SKM-1 (cell line): ENCODE measurements around the gene LPAR1.
"Not testable (repeated sequence)": the region's sequence is repeated elsewhere in the genome, so short reads cannot be mapped to it uniquely, and the experiment has no call there.

ENCODE experiments used
- DNase-seq: peaks from one replicate; lab custom pipeline; 2025; ENCODE audit not compliant: unreplicated experiment; lab: John Stamatoyannopoulos, UW

The LPAR1 gene

DNA sequence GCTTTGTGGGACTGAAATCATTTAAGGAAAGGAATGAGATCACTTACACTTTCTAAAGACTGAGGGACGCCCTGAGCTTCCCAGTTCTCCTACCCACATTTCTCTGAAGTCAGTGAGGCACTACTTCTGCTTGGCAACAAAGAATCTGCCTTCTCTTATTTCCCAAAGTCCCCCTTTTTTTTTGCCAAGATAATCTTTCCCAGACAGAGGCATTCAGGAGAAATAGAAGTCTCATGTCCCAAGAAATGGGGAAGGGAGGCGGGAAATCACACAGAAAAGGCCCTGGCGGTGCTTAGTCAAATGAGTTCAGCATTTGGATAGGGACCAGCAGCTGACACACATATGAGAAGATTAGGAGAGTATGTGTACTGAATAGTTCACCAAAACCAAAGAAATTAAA is 210.0 kb downstream of the LPAR1 start:
- DNase-seq: no peak

DNA sequence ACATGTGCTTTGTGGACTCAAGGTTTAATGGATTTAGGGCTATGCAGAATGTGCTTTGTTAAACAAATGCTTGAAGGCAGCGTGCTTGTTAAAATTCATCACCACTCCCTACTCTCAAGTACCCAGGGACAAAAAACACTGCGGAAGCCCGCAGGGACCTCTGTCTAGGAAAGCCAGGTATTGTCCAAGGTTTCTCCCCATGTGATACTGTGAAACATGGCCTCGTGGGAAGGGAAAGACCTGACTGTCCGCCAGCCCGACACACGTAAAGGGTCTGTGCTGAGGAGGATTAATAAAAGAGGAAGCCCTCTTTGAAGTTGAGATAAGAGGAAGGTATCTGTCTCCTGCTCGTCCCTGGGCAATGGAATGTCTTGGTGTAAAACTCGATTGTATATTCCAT is 211.9 kb downstream of the LPAR1 start:
- not testable (repeated sequence) for DNase-seq

DNA sequence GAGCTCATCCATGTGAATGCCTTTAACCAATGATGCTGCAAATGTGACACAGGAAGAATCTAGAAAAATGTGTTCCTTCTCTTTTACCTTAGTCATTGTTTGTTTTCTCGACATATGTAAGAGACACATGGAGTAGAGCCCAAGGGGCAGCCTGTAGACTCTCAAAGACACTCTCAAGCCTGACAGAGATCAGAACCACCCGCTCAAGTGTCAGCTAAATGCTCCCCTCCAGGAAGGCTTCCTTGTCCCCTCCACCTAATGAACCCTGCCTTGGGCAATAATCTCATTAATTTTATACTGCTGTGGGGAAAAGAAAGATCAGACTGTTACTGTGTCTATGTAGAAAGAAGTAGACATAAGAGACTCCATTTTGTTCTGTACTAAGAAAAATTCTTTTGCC is 212.3 kb downstream of the LPAR1 start:
- DNase-seq: no peak

DNA sequence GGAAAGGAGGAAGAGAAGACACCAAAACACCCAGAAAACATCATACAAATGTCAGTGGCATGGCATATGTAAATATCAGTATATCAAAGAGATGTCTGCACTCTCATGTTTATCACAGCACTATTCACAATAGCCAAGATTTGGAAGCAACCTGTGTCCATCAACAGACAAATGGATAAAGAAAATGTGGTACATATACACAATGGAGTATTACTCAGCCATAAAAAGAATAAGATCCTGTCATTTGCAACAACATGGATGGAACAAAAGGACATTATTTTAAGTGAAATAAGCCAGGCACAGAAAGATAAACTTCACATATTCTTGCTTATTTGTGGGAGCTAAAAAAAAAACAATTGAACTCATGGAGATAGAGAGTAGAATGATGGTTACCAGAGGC is 213.1 kb downstream of the LPAR1 start:
- not testable (repeated sequence) for DNase-seq
